Central memory CD8-positive, alpha-beta T cell (primary cell): ENCODE data around the gene NFKBIE.

Source experiments
- ATAC-seq: fragments of 150-1000 bp; cut with Tn5 transposase; replicated peaks from 2 replicates; pipeline ENCODE4 v1.10.0; 2022; ENCODE audit warnings: mild to moderate bottlenecking, moderate FRiP score, moderate number of reproducible peaks; ENCODE audit not compliant: poor library complexity, severe bottlenecking; ENCODE audit errors: extremely low read depth
- DNase-seq, 2 donors: peaks; one replicate each; pipeline ENCODE4 v3.0.0; 2021; ENCODE audit warnings: low spot score in 2 of 2
- H3K27ac Mint-ChIP-seq: one replicate; pipeline ENCODE4 v1.8.0; 2022; ENCODE audit warnings: low read depth, mild to moderate bottlenecking, moderate library complexity, mixed read lengths
- H3K27me3 Mint-ChIP-seq: one replicate; pipeline ENCODE4 v1.8.0; 2022; ENCODE audit warnings: mixed read lengths
- H3K36me3 Mint-ChIP-seq: one replicate; pipeline ENCODE4 v1.8.0; 2022; ENCODE audit warnings: mild to moderate bottlenecking, moderate library complexity, mixed read lengths; ENCODE audit not compliant: insufficient read depth
- H3K4me1 Mint-ChIP-seq: one replicate; pipeline ENCODE4 v1.8.0; 2022; ENCODE audit warnings: mixed read lengths
- H3K4me3 Mint-ChIP-seq: one replicate; pipeline ENCODE4 v1.8.0; 2022; ENCODE audit warnings: mild to moderate bottlenecking, moderate library complexity, mixed read lengths
- H3K9me3 Mint-ChIP-seq: one replicate; pipeline ENCODE4 v1.8.0; 2022; ENCODE audit warnings: mixed read lengths

NFKBIE gene

DNA sequence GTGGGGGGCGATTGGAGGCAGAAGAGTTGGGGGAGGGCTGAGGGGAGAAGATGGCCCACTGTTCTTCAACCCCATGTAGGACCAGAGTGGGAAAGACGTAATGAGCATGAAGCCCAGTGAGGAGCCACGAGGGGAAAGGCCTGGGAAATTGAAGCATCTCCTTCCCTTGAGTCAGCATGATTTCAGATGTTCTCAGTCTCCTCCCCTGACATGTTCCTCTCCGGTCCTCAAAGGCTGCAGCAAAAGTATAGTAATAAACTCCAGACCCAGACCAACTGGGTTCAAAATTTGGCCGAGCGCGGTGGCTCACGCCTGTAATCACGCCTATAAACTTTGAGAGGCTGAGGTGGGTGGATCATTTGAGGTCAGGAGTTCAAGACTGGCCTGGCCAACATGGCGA is 1.9 kb upstream of the NFKBIE start:
- Mint-ChIP-seq H3K27me3 (peaks cover 36% of the 10 kb centered on the region), H3K36me3 (peaks cover 16% of the 10 kb centered on the region), H3K9me3 (no peaks in the 10 kb centered on the region), H3K4me3 (no peak overlapping the region), H3K4me1 (peaks cover 36% of the 10 kb centered on the region), H3K27ac (peak overlapping the region; percentile 98)
- DNase-seq (no peak), ATAC-seq (no peak)

DNA sequence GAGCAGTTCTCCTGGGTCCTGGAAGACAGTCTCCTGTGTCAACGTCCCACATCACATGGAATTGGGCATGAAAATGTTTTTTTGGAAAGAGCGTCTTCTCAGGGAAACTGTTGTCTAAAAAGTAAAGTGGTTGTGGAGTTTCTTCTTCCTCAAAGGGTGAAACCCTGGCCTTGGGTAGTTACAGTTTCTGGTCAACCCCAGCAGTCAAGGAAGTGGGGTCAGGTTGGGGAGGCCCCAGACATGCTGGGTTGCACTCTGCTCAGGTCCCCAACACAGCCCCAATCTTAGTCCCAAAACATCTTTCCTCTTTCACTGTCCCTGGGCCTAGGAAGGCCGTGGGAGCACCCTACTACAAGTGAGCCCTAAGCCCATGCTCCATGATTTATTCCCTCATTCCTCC is 996 bp upstream of the NFKBIE start:
- Mint-ChIP-seq H3K4me1 (peaks cover 37% of the 10 kb centered on the region), H3K9me3 (no peaks in the 10 kb centered on the region), H3K36me3 (peaks cover 22% of the 10 kb centered on the region), H3K27me3 (peaks cover 27% of the 10 kb centered on the region), H3K4me3 (peak overlapping the region; percentile 94), H3K27ac (peak overlapping the region; percentile 98)
- DNase-seq (no peak), ATAC-seq (no peak)

DNA sequence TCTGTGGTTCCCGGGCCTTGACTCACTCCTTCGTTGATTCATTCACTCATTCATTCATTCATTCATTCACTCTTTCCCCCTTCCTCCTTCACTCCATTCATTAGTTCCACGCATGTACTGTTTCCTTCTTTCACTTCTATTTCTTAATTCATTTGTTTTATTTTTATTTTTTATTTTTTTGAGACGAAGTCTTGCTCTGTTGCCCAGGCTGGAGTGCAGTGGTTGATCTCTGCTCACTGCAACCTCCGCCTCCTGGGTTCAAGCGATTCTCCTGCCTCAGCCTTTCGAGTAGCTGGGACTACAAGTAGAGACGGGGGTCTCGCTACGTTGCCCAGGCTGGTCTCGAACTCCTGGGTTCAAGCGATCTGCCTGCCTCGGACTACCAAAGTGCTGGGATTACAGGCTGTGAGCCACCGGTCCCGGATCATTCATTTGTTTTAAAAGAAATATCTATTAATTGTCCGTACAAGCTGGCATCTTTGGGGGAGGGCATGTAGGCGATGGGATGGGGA is 427 bp upstream of the NFKBIE start:
- peak; percentile 75 for ATAC-seq

DNA sequence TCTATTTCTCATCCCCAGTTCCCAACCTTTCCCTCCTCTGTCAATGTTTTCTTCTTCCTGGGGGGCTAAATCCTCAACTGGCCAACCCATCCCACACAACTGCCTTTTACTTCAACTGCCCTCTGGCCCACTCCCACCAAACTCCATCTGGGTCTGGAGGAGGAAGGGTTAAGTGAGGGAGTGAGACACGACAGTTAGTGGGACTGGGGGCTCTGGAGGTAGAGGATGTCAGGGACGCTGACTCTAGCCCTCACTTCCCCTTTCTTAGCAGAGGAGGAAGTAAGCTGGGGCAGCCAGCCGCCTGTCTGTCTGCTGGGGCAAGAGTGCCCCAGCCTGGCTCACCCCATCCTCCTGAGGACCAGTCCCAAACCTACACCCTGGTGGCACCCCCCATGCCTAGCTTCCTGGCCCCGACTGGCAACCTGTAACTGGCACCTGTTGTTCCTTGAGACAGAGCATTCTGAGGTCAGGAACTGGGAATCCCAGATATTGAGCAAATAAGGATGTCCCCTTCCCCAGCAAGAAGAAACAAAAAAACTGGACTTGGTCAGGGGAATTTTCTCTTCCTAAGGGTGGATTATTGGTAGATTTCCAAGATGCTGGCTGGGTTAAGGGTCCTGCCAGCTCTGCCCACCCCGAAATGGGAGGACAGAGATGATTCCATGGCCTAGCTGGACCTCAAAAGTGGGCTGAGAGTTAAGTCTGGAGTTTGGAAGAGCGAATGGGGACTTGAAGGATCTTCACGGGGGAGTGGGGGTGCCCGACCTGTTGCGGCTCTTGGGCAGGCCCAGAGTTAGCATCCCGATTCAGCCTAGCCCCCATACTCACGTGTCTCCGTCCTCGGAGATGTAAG is 971 bp downstream of the NFKBIE start:
- Mint-ChIP-seq H3K27me3 (peaks cover 10% of the 10 kb centered on the region), H3K4me3 (peak overlapping the region; percentile 94), H3K4me1 (peaks cover 36% of the 10 kb centered on the region), H3K36me3 (peaks cover 30% of the 10 kb centered on the region), H3K9me3 (no peaks in the 10 kb centered on the region), H3K27ac (peak overlapping the region; percentile 98)
- DNase-seq (peak in 1 of 2 donors; percentile 36), ATAC-seq (peak; percentile 35)

More for the DNA sequence above, 427 bp upstream of the NFKBIE start:
- H3K4me1 Mint-ChIP-seq = peaks cover 39% of the 10 kb centered on the region
- H3K36me3 Mint-ChIP-seq = peaks cover 23% of the 10 kb centered on the region
- H3K9me3 Mint-ChIP-seq = no peaks in the 10 kb centered on the region
- H3K27me3 Mint-ChIP-seq = peaks cover 22% of the 10 kb centered on the region
- peak overlapping the region; percentile 94 for H3K4me3 Mint-ChIP-seq
- H3K27ac Mint-ChIP-seq = peak overlapping the region; percentile 98
- DNase-seq = no peak

DNA sequence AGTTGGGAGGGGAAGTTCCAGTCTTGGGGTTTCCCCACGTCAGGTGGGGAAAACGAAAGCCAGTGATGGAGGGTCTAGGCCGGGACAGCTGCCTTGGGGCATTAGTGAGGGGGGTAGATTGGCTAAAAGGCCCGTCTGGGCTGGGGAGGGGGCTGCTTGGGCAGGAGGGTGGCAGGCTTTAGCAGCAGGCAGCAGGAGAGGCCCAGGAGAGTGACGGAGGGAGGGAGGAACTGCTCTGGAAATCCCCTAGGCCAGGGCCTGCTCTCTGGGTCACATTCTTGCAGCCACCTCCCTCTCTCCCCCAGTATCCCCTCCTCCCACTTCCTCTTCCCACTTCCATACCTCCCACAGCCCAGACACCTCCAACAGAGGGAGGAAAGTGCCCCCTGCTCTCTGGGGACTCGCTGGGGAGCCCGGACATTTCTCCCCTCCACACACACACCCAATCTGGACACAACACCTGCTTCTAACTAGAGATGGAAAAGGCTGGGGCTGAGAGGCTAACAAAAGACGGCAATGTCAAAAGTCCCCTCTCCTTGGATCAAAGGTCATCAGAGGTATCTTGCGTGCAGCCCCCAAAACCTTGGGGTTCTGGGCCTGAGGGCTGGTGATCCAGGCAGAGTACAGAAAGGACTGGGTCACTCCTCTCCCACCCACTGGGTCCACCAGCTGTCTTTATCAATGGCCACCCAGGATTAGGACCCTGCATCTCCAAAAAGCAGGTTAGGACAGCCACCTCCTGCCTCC is 1.8 kb downstream of the NFKBIE start:
- ATAC-seq (peak; percentile 12), DNase-seq (no peak)
- H3K36me3 Mint-ChIP-seq = peaks cover 30% of the 10 kb centered on the region
- peak overlapping the region; percentile 94 for H3K4me3 Mint-ChIP-seq
- H3K4me1 Mint-ChIP-seq = peaks cover 36% of the 10 kb centered on the region
- peaks cover 2% of the 10 kb centered on the region for H3K27me3 Mint-ChIP-seq
- no peaks in the 10 kb centered on the region for H3K9me3 Mint-ChIP-seq
- peak overlapping the region; percentile 98 for H3K27ac Mint-ChIP-seq

DNA sequence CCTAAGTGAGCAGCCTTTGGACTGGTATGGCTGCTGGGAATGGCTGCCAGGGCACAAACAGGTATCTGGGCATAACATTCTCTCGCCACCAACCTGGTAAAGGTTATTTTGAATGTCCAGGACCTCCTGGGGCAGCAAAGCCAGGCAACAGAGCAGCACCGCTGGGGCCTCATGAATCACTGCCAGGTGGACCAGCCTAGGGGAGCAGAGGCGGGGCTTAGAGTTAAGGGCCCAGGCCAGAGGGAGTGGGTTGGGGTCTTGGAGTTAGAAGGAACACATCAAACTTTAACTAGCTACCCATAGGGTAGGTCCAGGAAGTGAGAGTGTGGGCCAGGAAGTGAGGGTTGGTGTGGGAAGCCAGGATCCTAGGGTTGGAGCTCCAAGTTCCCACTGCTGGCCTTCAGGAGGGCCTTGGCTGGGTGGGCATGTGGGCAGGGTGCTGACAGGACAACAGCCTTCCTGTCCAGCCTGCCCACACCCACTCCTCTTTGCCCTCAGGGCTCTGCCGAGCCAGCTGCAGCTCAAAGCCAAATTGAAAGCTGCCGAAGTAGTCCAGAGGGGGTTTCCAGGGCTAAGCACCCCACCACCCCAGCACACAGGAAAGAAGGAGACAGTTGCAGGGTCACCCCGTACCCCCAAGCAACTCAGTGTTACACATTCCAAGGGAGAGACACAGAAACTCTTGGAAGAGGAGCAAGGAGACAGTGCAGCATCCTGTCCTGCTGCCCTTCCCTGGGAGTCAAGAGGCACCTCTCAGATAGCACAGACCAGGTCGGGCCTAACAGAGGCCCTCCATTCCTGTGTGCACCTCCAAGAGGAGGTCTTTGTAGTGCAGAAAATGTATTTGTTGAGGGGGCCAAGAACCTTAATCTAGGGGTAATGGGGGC is 2.6 kb downstream of the NFKBIE start:
- Mint-ChIP-seq H3K9me3 (no peaks in the 10 kb centered on the region), H3K4me3 (peak overlapping the region; percentile 94), H3K4me1 (peaks cover 45% of the 10 kb centered on the region), H3K36me3 (peaks cover 33% of the 10 kb centered on the region), H3K27me3 (no peaks in the 10 kb centered on the region), H3K27ac (peak overlapping the region; percentile 98)
- DNase-seq (no peak), ATAC-seq (no peak)

DNA sequence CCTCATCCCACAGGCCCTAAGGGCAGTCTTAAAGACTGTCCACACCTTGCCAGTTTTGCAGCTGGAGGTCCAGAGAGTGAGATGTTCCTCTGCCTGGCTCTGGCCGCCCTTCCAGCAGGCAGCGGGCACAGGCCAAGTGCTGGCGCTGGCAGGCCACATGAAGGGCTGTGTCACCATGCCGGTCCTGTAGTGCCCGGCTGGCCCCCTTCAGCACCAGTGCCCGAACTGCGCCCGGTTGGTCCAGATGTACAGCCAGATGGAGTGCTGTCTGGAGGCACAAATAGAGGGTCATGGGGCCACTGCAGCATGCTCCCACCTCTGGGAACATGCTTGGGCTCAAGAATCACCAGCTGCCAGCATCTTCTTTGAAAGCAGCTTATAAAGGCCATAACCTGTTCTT is 3.8 kb downstream of the NFKBIE start:
- Mint-ChIP-seq H3K4me1 (peaks cover 49% of the 10 kb centered on the region), H3K27ac (peak overlapping the region; percentile 4), H3K27me3 (no peaks in the 10 kb centered on the region), H3K9me3 (no peaks in the 10 kb centered on the region), H3K4me3 (no peak overlapping the region), H3K36me3 (peaks cover 37% of the 10 kb centered on the region)
- DNase-seq = no peak
- no peak for ATAC-seq

DNA sequence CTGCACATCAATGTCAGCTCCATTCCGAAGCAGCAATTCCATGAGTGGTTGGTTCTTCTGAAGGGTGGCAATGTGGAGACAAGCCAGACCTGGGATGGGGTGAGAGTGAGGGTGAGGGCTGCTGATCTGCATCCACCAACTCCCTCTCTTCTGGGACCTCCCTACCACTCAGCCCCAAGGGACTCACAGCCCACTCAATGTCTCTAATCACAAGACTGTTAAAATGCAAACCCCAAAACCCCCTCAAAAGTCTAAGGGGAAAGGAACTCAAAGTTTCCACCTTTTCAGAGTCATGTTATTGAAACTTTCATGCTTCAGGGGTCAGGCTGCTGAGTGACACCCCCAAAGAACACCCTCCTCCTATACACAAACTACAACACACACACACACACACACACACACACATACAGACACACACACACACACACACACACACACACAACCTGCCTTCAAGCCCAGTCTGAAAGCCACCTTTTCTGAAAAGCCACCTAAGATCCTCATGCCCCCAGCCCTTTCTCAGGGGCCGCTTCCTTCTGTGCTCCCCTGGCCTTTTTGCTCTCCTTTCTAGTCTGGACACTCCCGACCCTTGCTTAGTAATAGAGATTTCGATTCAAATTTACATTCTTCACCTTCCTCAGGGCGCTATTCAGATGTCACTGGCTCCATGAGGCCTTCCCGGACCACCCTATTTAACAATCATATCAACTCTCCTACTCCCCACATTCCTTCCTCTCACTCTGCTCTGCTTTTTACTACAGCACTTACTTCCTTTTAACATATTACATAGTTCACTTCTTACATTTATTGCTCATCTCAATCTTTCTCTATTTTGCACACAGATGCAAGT is 4.7 kb downstream of the NFKBIE start:
- no peaks in the 10 kb centered on the region for H3K27me3 Mint-ChIP-seq
- no peak overlapping the region for H3K4me3 Mint-ChIP-seq
- H3K27ac Mint-ChIP-seq = peak overlapping the region; percentile 4
- H3K9me3 Mint-ChIP-seq = no peaks in the 10 kb centered on the region
- DNase-seq (no peak), ATAC-seq (no peak)
- H3K36me3 Mint-ChIP-seq = peaks cover 43% of the 10 kb centered on the region
- H3K4me1 Mint-ChIP-seq = peaks cover 59% of the 10 kb centered on the region

DNA sequence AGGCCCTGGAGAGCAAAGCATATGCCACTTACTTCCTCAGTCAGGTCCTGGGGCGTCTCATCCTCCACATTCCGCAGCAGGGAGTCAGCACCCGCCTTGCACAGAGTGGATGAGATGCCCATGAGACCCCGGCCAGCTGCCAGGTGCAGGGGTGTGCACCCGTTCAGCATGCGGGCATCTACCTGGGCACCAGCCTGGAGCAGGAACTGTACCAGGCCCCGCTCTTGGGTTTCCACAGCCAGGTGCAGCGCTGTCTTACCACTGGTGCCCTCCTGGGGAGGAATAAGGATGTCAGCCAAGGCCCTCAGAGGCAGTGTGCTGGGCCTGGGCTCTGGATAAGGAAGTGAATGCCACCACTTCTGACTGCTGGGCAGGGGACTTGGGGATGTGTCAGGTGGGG is 5.3 kb downstream of the NFKBIE start:
- no peak overlapping the region for H3K4me3 Mint-ChIP-seq
- DNase-seq = no peak
- H3K4me1 Mint-ChIP-seq = peaks cover 65% of the 10 kb centered on the region
- peaks cover 50% of the 10 kb centered on the region for H3K36me3 Mint-ChIP-seq
- H3K27me3 Mint-ChIP-seq = no peaks in the 10 kb centered on the region
- no peak overlapping the region for H3K27ac Mint-ChIP-seq
- no peaks in the 10 kb centered on the region for H3K9me3 Mint-ChIP-seq
- no peak for ATAC-seq

DNA sequence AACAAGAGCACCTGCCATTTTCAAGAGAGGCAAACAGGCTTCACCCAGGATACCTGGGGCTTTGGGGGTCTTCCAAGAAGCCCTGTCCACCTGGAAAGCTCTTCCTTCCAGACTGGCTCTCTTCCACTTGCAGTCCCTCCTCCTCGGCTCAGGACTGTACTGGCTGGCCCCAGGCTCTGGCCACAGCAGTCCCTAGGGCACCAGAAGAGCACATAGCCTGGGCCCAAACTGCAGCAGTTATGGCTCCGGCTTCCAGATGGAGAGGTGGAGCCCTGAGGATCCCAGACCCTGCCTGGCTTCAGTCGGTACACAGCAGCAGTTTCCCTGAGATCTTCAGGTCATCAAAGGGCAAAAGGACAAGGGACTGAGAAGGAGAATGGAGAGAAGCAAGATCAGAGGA is 6.4 kb downstream of the NFKBIE start:
- Mint-ChIP-seq H3K4me1 (peaks cover 65% of the 10 kb centered on the region), H3K36me3 (peaks cover 54% of the 10 kb centered on the region), H3K9me3 (no peaks in the 10 kb centered on the region), H3K27ac (peak overlapping the region; percentile 64), H3K27me3 (no peaks in the 10 kb centered on the region), H3K4me3 (peak overlapping the region; percentile 85)
- no peak for DNase-seq
- ATAC-seq = no peak

DNA sequence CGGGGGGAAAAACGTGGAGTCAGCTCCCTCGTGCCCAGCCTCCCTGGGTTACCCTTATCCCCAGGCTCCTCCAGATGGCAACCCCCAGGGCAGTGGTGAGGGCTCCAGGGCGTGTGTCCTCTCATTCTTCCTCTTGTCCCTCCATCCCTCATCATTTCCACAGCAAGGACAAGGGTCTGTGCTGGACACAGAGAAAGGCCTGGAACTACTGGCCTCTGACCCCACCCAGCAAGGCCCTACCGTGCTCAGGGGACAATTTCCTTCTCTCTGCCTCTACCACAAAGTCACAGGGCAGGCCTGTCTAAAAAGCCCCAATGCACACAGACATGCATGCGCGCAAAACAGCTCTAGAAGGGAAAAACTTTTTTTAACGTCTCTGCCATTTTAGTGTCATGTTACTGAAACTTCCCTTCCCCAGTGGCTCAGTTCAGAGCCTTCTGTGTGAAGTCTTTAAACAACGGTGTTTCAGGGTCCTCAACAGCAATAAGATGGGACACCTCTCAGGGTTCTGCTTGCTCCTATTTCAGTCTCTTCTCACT is 7.0 kb downstream of the NFKBIE start:
- Mint-ChIP-seq H3K4me3 (peak overlapping the region; percentile 85), H3K27ac (peak overlapping the region; percentile 64), H3K4me1 (peaks cover 65% of the 10 kb centered on the region), H3K27me3 (no peaks in the 10 kb centered on the region), H3K36me3 (peaks cover 57% of the 10 kb centered on the region), H3K9me3 (no peaks in the 10 kb centered on the region)
- DNase-seq = no peak
- ATAC-seq = no peak
